Skeletal muscle tissue (tissue), 4 donors: ENCODE measurements around the gene GSTT2. TPM values are rescaled to one million over a fixed set of nuclear protein-coding genes. Genes with fewer than 3 reads are reported as not detected.

Experiments used
- H3K27ac ChIP-seq: one replicate; pipeline ENCODE4 v1.7.0; 2013; ENCODE audit warnings: mild to moderate bottlenecking, low read depth, low read length, inconsistent platforms
- H3K27me3 ChIP-seq, 3 donors: one replicate each; pipeline ENCODE4 v1.7.0; 2013; ENCODE audit warnings: low read length in 3 of 3; ENCODE audit not compliant: control insufficient read depth in 3 of 3, insufficient read depth in 3 of 3
- H3K36me3 ChIP-seq, 3 donors: one replicate each; pipeline ENCODE4 v1.7.0; 2013; ENCODE audit warnings: low read length in 3 of 3; ENCODE audit not compliant: control insufficient read depth in 3 of 3, insufficient read depth in 3 of 3
- H3K4me1 ChIP-seq, 3 donors: one replicate each; pipeline ENCODE4 v1.7.0; 2013; ENCODE audit warnings: low read length in 3 of 3, mild to moderate bottlenecking in 3 of 3; ENCODE audit not compliant: control insufficient read depth in 3 of 3, insufficient read depth in 3 of 3
- H3K4me3 ChIP-seq, 3 donors: one replicate each; pipeline ENCODE4 v1.7.0; 2013; ENCODE audit warnings: low read length in 3 of 3
- H3K9ac ChIP-seq, 3 donors: one replicate each; pipeline ENCODE4 v1.7.0; 2013; ENCODE audit warnings: low read length in 3 of 3, mild to moderate bottlenecking in 3 of 3, moderate library complexity in 2 of 3, low read depth in 1 of 3
- H3K9me3 ChIP-seq, 3 donors: one replicate each; pipeline ENCODE4 v1.7.0; 2013; ENCODE audit warnings: low read length in 3 of 3; ENCODE audit not compliant: control insufficient read depth in 3 of 3
- total RNA-seq: library from RNA; depleted of rRNA; stranded (reverse); fragments of >200 nt; gene quantifications from one replicate; pipeline ENCODE4 v1.2.3, GENCODE V29; 2014
- donor health status: Osteomylitis.

GSTT2 gene
- total RNA-seq, 1 donor from 2014 or later = not detected

DNA sequence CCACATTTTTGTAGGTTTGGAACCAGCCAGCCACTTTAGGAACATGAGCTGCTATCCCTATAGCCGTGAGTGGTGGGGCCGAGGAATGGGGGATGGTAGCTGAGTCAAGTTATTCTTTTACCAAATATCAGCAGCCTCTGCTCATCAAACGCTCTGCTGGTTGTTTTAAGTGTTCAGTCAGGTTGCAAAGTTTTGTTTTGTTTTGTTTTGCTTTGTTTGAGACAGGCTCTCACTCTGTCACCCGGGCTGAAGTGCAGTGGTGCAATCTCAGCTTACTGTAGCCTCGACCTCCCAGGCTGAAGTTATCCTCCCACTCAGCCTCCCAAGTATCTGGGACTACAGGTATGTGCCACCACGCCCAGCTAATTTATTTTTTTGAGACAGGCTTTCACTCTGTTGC lies 45.5 kb downstream of the GSTT2 start:
- H3K36me3 ChIP-seq = peaks cover 0 to 3% (median 0%) of the 10 kb centered on the region in 3 donors
- no peaks in the 10 kb centered on the region for H3K9me3 ChIP-seq
- no peak overlapping the region for H3K9ac ChIP-seq
- no peaks in the 10 kb centered on the region for H3K27me3 ChIP-seq
- H3K27ac ChIP-seq = no peak overlapping the region
- no peak overlapping the region for H3K4me3 ChIP-seq
- H3K4me1 ChIP-seq = peaks cover 5 to 7% (median 6%) of the 10 kb centered on the region in 3 donors

GRCh38 chr22:24026056-24026455 lies 46.1 kb downstream of the GSTT2 start:
- no peak overlapping the region for H3K9ac ChIP-seq
- H3K4me3 ChIP-seq = no peak overlapping the region
- no peak overlapping the region for H3K27ac ChIP-seq
- no peaks in the 10 kb centered on the region for H3K27me3 ChIP-seq
- peaks cover 5 to 13% (median 10%) of the 10 kb centered on the region in 3 donors for H3K4me1 ChIP-seq
- H3K9me3 ChIP-seq = no peaks in the 10 kb centered on the region
- peaks cover 0 to 3% (median 0%) of the 10 kb centered on the region in 3 donors for H3K36me3 ChIP-seq

DNA sequence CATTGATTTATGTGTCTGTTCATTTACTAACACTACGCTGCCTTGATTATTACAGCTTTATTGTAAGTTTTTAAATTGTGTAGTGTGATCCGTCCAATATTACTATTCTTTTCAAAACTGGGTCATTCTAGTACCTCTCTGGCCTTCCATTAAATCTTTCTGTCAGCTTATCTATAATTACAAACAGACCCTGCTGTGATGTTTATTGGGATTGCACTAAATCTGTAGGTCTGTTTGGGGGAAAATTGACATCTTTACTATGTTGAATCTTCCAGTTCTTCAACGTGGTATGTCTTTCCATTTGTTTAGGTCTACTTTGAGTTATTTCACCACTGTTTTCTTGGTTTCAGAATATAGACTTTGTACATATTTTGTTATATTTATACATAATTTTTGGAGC lies 46.8 kb downstream of the GSTT2 start:
- no peaks in the 10 kb centered on the region for H3K27me3 ChIP-seq
- H3K36me3 ChIP-seq = peaks cover 0 to 3% (median 0%) of the 10 kb centered on the region in 3 donors
- no peaks in the 10 kb centered on the region for H3K9me3 ChIP-seq
- no peak overlapping the region for H3K9ac ChIP-seq
- no peak overlapping the region for H3K4me3 ChIP-seq
- peaks cover 5 to 15% (median 10%) of the 10 kb centered on the region in 3 donors for H3K4me1 ChIP-seq
- H3K27ac ChIP-seq = no peak overlapping the region

- Histone ChIP-seq H3K36me3 (peaks cover 0 to 3% (median 0%) of the 10 kb centered on the region in 3 donors), H3K27me3 (no peaks in the 10 kb centered on the region), H3K4me1 (peaks cover 5 to 15% (median 10%) of the 10 kb centered on the region in 3 donors), H3K27ac (peak overlapping the region; percentile 11), H3K9ac (no peak overlapping the region), H3K4me3 (peak overlapping the region in 1 of 3 donors; percentile 6), H3K9me3 (no peaks in the 10 kb centered on the region)
Observed at GRCh38 chr22:24027389-24027975, 47.5 kb downstream of the GSTT2 start.

DNA sequence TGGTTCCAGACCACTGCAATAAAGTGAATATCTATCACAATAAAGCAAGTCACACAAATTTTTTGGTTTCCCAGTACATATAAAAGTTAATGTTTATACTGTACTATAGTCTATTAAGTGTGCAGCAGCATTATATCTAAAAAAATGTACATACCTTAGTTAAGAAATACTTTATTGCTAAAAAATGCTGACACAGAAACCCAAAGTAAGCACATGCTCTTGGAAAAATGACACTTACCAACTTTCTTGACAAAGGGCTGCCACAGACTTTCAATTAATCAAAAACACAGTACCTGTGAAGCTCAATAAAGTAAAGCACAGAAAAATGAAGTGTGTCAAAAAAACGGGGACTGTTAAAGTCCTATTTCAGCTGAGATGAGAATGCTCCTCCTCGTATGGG lies 48.1 kb downstream of the GSTT2 start:
- H3K36me3 ChIP-seq = peaks cover 0 to 3% (median 0%) of the 10 kb centered on the region in 3 donors
- no peak overlapping the region for H3K4me3 ChIP-seq
- peaks cover 5 to 15% (median 10%) of the 10 kb centered on the region in 3 donors for H3K4me1 ChIP-seq
- H3K9ac ChIP-seq = no peak overlapping the region
- H3K9me3 ChIP-seq = no peaks in the 10 kb centered on the region
- no peak overlapping the region for H3K27ac ChIP-seq
- no peaks in the 10 kb centered on the region for H3K27me3 ChIP-seq

GRCh38 chr22:24028533-24028932 lies 48.6 kb downstream of the GSTT2 start:
- Histone ChIP-seq H3K9me3 (no peaks in the 10 kb centered on the region), H3K4me1 (peaks cover 5 to 15% (median 10%) of the 10 kb centered on the region in 3 donors), H3K27me3 (no peaks in the 10 kb centered on the region), H3K4me3 (no peak overlapping the region), H3K27ac (no peak overlapping the region), H3K9ac (no peak overlapping the region), H3K36me3 (peaks cover 0 to 3% (median 0%) of the 10 kb centered on the region in 3 donors)

DNA sequence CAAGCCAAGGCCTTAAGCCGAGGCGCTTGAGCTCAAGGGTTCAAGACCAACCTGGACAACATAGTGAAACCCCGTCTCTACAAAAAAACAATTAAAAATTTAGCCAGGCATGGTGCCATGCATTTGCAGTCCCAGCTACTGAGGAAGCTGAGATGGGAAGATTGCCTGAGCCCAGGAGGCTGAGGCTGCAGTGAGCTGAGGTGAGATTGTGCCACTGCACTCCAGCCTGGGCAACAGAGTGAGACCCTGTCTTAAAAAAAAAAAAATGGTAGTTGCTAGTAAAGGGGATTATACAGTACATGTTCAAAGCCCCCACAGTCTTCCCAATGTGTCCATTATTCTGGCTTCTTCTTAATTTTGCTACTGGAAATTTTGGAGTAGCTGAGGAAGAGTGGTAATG lies 49.4 kb downstream of the GSTT2 start:
- Histone ChIP-seq H3K36me3 (peaks cover 0 to 3% (median 0%) of the 10 kb centered on the region in 3 donors), H3K4me3 (no peak overlapping the region), H3K9me3 (no peaks in the 10 kb centered on the region), H3K27me3 (no peaks in the 10 kb centered on the region), H3K9ac (no peak overlapping the region), H3K4me1 (peaks cover 5 to 15% (median 10%) of the 10 kb centered on the region in 3 donors), H3K27ac (no peak overlapping the region)

DNA sequence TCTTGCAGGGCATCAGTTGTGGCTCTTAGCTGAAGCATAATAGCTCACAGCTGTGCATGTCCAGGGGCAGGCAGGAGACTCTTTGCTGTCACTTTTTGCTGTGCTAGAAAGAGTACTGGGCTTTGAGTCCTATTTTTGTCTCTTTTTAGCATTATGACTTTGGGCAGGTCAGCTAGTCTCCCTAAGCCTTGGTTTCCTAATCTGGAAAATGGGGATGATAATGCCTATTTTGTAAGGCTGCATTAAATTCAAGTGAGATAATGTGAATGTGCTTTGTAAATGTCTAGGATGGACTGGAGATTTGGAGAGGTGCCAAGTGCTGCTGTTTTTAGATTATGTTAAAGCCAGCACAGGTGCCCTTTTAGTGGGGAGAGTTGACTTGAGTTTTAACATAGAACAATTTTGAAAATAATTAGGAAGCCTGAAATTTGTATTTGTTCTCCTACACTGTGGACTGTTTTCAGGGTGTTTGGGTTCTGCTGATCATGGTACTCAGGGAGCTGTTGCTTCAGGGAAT lies 50.3 kb downstream of the GSTT2 start:
- no peak overlapping the region for H3K27ac ChIP-seq
- no peaks in the 10 kb centered on the region for H3K27me3 ChIP-seq
- no peak overlapping the region for H3K9ac ChIP-seq
- H3K4me1 ChIP-seq = peaks cover 5 to 15% (median 10%) of the 10 kb centered on the region in 3 donors
- H3K9me3 ChIP-seq = no peaks in the 10 kb centered on the region
- peaks cover 0 to 3% (median 2%) of the 10 kb centered on the region in 3 donors for H3K36me3 ChIP-seq
- no peak overlapping the region for H3K4me3 ChIP-seq

Other genes with a start within 250 kb of the GSTT2 start
- gene ZNF70, start 229.0 kb upstream of the GSTT2 start, total RNA-seq = 3.1 TPM
- not detected for gene VPREB3, start 225.7 kb upstream of the GSTT2 start, total RNA-seq
- not detected for gene C22orf15, start 217.1 kb upstream of the GSTT2 start, total RNA-seq
- 3.7 TPM for gene CHCHD10, start 212.2 kb upstream of the GSTT2 start, total RNA-seq
- 6.3 TPM for gene MMP11, start 207.3 kb upstream of the GSTT2 start, total RNA-seq
- gene SMARCB1, start 193.2 kb upstream of the GSTT2 start, total RNA-seq = 13.6 TPM
- gene DERL3, start 141.1 kb upstream of the GSTT2 start, total RNA-seq = 1.0 TPM
- 2.1 TPM for gene SLC2A11, start 122.3 kb upstream of the GSTT2 start, total RNA-seq
- 76.7 TPM for gene MIF, start 85.8 kb upstream of the GSTT2 start, total RNA-seq
- 4.7 TPM for gene GSTT2B, start 18.9 kb upstream of the GSTT2 start, total RNA-seq
- gene DDTL, start 13.2 kb upstream of the GSTT2 start, total RNA-seq = 3.7 TPM
- 39.7 TPM for gene DDT, start 5.7 kb upstream of the GSTT2 start, total RNA-seq
- not detected for gene GSTT4, start 25.3 kb downstream of the GSTT2 start, total RNA-seq
- gene CABIN1, start 31.2 kb downstream of the GSTT2 start, total RNA-seq = 18.3 TPM
- 0.52 TPM for gene SUSD2, start 201.4 kb downstream of the GSTT2 start, total RNA-seq